Measurements from ENCODE around the gene BAG2. TPM values are rescaled to one million over a fixed set of nuclear protein-coding genes. Genes with fewer than 3 reads are reported as not detected.
A peak's percentile ranks its signal among the peaks of the same experiment; 100 is the strongest.

BAG2 gene
- polyA plus RNA-seq, 2 of the 4 experiments (the other 2 are of a cell fraction): 9.5 to 13.9 TPM

DNA sequence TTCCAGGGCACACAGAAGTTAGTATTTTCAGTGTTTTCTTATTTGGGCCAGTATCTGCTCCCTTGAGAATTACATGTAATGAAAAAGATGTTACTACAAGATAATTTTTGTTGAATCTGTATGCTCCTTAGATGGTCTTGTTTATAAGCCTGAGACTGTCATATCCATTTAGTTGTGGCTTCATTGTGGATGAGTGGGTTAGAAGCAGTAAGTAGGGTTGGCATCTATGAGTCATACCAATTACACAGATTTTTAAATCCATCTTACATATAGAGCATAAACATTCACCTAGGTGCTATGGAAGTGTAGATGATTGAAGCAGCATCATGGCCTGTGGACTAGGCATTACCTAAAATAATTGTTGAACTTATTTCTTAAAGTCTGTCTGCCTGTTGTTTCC is 13.5 kb upstream of the BAG2 start:
- POLR2A ChIA-PET: no interaction called here
- Histone ChIP-seq H3K27ac (no peak overlapping the region), H3K4me3 (no peak overlapping the region), H3K4me2 (no peak overlapping the region), H3K9me3 (no peaks in the 10 kb centered on the region; the same call in 2 of the 3 replicates), H3K4me1 (no peaks in the 10 kb centered on the region)
- ATAC-seq (no peak), FAIRE-seq (no peak), DNase-seq (ENCODE audit: low read depth in 1 of 2, low spot score in 1 of 2) (no peak)
- CTCF ChIA-PET: no interaction called here
- TF ChIP-seq SREBF2 (IDR thresholded peaks at IDR 0.05) (no peak), FOSL2 (IDR thresholded peaks at IDR 0.05) (no peak), FOSL2 (CRISPR knock-in tag; IDR thresholded peaks at IDR 0.05) (peak; percentile 9; the same call in 1 of the 2 replicates)

DNA sequence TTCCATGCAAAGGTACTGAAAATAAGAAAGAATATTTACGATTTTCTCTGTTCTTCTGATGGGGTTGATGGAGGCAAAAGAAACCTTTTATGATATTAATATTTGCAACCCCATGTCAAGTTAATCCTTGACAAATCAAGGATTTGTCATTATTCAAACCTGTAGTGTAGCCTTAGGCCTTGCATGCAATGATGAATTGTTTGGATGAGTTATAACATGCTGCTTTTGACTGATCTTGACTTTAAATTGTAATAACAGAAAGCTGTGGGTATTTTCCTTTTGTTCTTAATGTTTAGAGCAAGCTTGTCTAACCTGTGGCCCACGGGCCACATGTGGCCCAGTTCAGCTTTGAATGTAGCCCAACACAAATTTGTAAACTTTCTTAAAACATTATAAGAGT is 13.0 kb upstream of the BAG2 start:
- no peak for FAIRE-seq
- no peak overlapping the region for H3K4me2 ChIP-seq
- no peaks in the 10 kb centered on the region; the same call in 2 of the 3 replicates for H3K9me3 ChIP-seq
- no peak for DNase-seq (ENCODE audit: low read depth in 1 of 2, low spot score in 1 of 2)
- POLR2A ChIA-PET: no interaction called here
- CTCF ChIA-PET: no interaction called here
- H3K4me3 ChIP-seq: no peak overlapping the region
- ATAC-seq: no peak
- no peak overlapping the region for H3K27ac ChIP-seq
- WGBS (ENCODE audit: missing lambda C conversion rate): 91% methylated on average over 2 of the region's 2 CpGs
- no peaks in the 10 kb centered on the region for H3K4me1 ChIP-seq
- TF ChIP-seq TP53 (CRISPR knock-in tag; IDR thresholded peaks at IDR 0.05) (no peak), E2F6 (IDR thresholded peaks at IDR 0.05; ENCODE audit: borderline replicate concordance, low read depth) (no peak), FOSB (CRISPR knock-in tag; IDR thresholded peaks at IDR 0.05) (no peak), MAZ (IDR thresholded peaks at IDR 0.05; ENCODE audit: borderline replicate concordance, low read depth, low read length) (no peak), ZC3H11A (IDR thresholded peaks at IDR 0.05) (no peak), NPAS2 (CRISPR knock-in tag; IDR thresholded peaks at IDR 0.05; ENCODE audit: borderline replicate concordance) (no peak), BHLHE40 (IDR thresholded peaks at IDR 0.05; ENCODE audit: low read depth, low read length) (no peak), CHD2 (IDR thresholded peaks at IDR 0.05; ENCODE audit: low read length, partially characterized antibody) (no peak), NR3C1 (IDR thresholded peaks at IDR 0.05) (no peak), ZNF302 (CRISPR knock-in tag; IDR thresholded peaks at IDR 0.05) (no peak), HEYL (CRISPR knock-in tag; IDR thresholded peaks at IDR 0.05) (no peak), ZFP36 (IDR thresholded peaks at IDR 0.05; ENCODE audit: borderline replicate concordance, partially characterized antibody) (no peak), SMC3 (IDR thresholded peaks at IDR 0.05) (no peak), TFCP2L1 (CRISPR knock-in tag; IDR thresholded peaks at IDR 0.05) (no peak)
- TF ChIP-seq, protein P1, sequence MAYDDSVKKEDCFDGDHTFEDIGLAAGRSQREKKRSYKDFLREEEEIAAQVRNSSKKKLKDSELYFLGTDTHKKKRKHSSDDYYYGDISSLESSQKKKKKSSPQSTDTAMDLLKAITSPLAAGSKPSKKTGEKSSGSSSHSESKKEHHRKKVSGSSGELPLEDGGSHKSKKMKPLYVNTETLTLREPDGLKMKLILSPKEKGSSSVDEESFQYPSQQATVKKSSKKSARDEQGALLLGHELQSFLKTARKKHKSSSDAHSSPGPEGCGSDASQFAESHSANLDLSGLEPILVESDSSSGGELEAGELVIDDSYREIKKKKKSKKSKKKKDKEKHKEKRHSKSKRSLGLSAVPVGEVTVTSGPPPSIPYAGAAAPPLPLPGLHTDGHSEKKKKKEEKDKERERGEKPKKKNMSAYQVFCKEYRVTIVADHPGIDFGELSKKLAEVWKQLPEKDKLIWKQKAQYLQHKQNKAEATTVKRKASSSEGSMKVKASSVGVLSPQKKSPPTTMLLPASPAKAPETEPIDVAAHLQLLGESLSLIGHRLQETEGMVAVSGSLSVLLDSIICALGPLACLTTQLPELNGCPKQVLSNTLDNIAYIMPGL (CRISPR knock-in tag; IDR thresholded peaks at IDR 0.05; ENCODE audit: borderline replicate concordance): no peak
- TF ChIP-seq, protein P2, sequence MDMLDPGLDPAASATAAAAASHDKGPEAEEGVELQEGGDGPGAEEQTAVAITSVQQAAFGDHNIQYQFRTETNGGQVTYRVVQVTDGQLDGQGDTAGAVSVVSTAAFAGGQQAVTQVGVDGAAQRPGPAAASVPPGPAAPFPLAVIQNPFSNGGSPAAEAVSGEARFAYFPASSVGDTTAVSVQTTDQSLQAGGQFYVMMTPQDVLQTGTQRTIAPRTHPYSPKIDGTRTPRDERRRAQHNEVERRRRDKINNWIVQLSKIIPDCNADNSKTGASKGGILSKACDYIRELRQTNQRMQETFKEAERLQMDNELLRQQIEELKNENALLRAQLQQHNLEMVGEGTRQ (IDR thresholded peaks at IDR 0.05): no peak

GRCh38 chr6:57162028-57162427 is 10.1 kb upstream of the BAG2 start:
- CTCF ChIA-PET: interaction anchor here (0.9 kb wide), 1 partner anchor 155 kb away, joined by 3 read pairs; the partner anchor contains the start of gene PRIM2
- FAIRE-seq: no peak

More at GRCh38 chr6:57162028-57162427, 10.1 kb upstream of the BAG2 start:
- no peaks in the 10 kb centered on the region for H3K4me1 ChIP-seq
- POLR2A ChIA-PET: interaction anchor here (1.3 kb wide), 1 partner anchor 10 kb away, joined by 6 read pairs; the partner anchor contains the start of gene BAG2
- H3K4me2 ChIP-seq: no peak overlapping the region
- peaks cover 3% of the 10 kb centered on the region; the same call in 2 of the 3 replicates for H3K9me3 ChIP-seq
- TF ChIP-seq FOSL2 (IDR thresholded peaks at IDR 0.05) (no peak), FOSL2 (CRISPR knock-in tag; IDR thresholded peaks at IDR 0.05) (no peak), EHMT2 (IDR thresholded peaks at IDR 0.05; ENCODE audit: low read depth) (no peak), PHF8 (IDR thresholded peaks at IDR 0.05; ENCODE audit: borderline replicate concordance, low read depth) (no peak), ZNF302 (CRISPR knock-in tag; IDR thresholded peaks at IDR 0.05) (no peak), RARB (CRISPR knock-in tag; IDR thresholded peaks at IDR 0.05) (no peak)
- TF ChIP-seq, protein P3, sequence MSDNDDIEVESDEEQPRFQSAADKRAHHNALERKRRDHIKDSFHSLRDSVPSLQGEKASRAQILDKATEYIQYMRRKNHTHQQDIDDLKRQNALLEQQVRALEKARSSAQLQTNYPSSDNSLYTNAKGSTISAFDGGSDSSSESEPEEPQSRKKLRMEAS (IDR thresholded peaks at IDR 0.05): no peak
- no peak overlapping the region for H3K27ac ChIP-seq
- H3K4me3 ChIP-seq: no peak overlapping the region
- 87% methylated on average over 2 of the region's 2 CpGs for WGBS (ENCODE audit: missing lambda C conversion rate)
- DNase-seq (ENCODE audit: low read depth in 1 of 2, low spot score in 1 of 2): no peak
- ATAC-seq: no peak
